WTC11 (cell line): ENCODE data around the gene PTPA. TPM values are rescaled to one million over a fixed set of nuclear protein-coding genes. Genes with fewer than 3 reads are reported as not detected.

Source experiments
- ATAC-seq: fragments of 200-7000 bp; cut with Tn5 transposase; 2 replicates; pipeline ENCODE4 v1.10.0; 2021; ENCODE audit warnings: mild to moderate bottlenecking, moderate library complexity
- CTCF ChIA-PET: fragments of 300-600 bp; sonication (Branson Sonifier 250); formaldehyde crosslinking; loops from one replicate; lab custom pipeline; 2021; ENCODE audit warnings: antibody characterized with exemption; lab: Charles Lee
- POLR2A ChIA-PET: fragments of 350-600 bp; sonication (Branson Sonifier 250); formaldehyde crosslinking; loops from one replicate; lab custom pipeline; 2021; ENCODE audit warnings: antibody characterized with exemption; lab: Charles Lee
- DNase-seq: peaks from one replicate; pipeline ENCODE4 v3.0.0; 2021; ENCODE audit warnings: low spot score
- H3K27ac Mint-ChIP-seq: 2 replicates; pipeline ENCODE4 v1.8.0; 2021; ENCODE audit warnings: mixed read lengths
- H3K27me3 Mint-ChIP-seq: 2 replicates; pipeline ENCODE4 v1.8.0; 2021; ENCODE audit warnings: low read depth, mild to moderate bottlenecking, moderate library complexity, mixed read lengths
- H3K36me3 Mint-ChIP-seq: 2 replicates; pipeline ENCODE4 v1.8.0; 2021; ENCODE audit warnings: mixed read lengths
- H3K4me1 Mint-ChIP-seq: 2 replicates; pipeline ENCODE4 v1.8.0; 2022; ENCODE audit warnings: mixed read lengths
- H3K4me3 Mint-ChIP-seq: 2 replicates; pipeline ENCODE4 v1.8.0; 2021; ENCODE audit warnings: mild to moderate bottlenecking, moderate library complexity, mixed read lengths
- H3K9me3 Mint-ChIP-seq: 2 replicates; pipeline ENCODE4 v1.8.0; 2021; ENCODE audit warnings: mixed read lengths
- CDX4 ChIP-seq: fragments of 250-450 bp; sonication (Bioruptor Pico); IDR thresholded peaks from 2 replicates; pipeline ENCODE4 v1.9.0; 2021; ENCODE audit warnings: moderate library complexity, mild to moderate bottlenecking, inconsistent platforms, borderline replicate concordance
- E2F1 ChIP-seq: sonication (generic); formaldehyde crosslinking; IDR thresholded peaks from 2 replicates; pipeline ENCODE4 v1.8.0; 2022; ENCODE audit warnings: mild to moderate bottlenecking, missing genetic modification reagents
- ESRRA ChIP-seq: sonication (generic); formaldehyde crosslinking; IDR thresholded peaks from 2 replicates; pipeline ENCODE4 v1.8.1; 2022; ENCODE audit warnings: mild to moderate bottlenecking, missing genetic modification reagents, borderline replicate concordance
- FOXJ3 ChIP-seq: sonication (generic); formaldehyde crosslinking; IDR thresholded peaks from 2 replicates; pipeline ENCODE4 v1.9.0; 2021; ENCODE audit warnings: missing genetic modification reagents, mild to moderate bottlenecking, borderline replicate concordance
- FOXP1 ChIP-seq: sonication (generic); formaldehyde crosslinking; IDR thresholded peaks from 2 replicates; pipeline ENCODE4 v1.8.0; 2022; ENCODE audit warnings: missing genetic modification reagents, mild to moderate bottlenecking, moderate library complexity, borderline replicate concordance
- GABPB1 ChIP-seq: sonication (generic); formaldehyde crosslinking; IDR thresholded peaks from 2 replicates; pipeline ENCODE4 v1.8.1; 2023; ENCODE audit warnings: mild to moderate bottlenecking, missing genetic modification reagents
- GRHL2 ChIP-seq: fragments of 250-450 bp; sonication (Bioruptor Pico); IDR thresholded peaks from 2 replicates; pipeline ENCODE4 v1.8.0; 2022; ENCODE audit warnings: mild to moderate bottlenecking, moderate library complexity; ENCODE audit not compliant: insufficient replicate concordance, severe bottlenecking
- GTF2I ChIP-seq: fragments of 250-450 bp; sonication (Bioruptor Pico); conservative IDR thresholded peaks from 2 replicates; pipeline ENCODE4 v1.4.0; 2021; ENCODE audit warnings: mild to moderate bottlenecking
- MYBL2 ChIP-seq: sonication (generic); formaldehyde crosslinking; IDR thresholded peaks from 2 replicates; pipeline ENCODE4 v1.8.1; 2023; ENCODE audit warnings: mild to moderate bottlenecking, moderate library complexity, missing genetic modification reagents
- NFE2L1 ChIP-seq: sonication (generic); formaldehyde crosslinking; IDR thresholded peaks from 2 replicates; pipeline ENCODE4 v1.8.1; 2023; ENCODE audit warnings: missing genetic modification reagents
- STAT6 ChIP-seq: sonication (generic); formaldehyde crosslinking; conservative IDR thresholded peaks from 2 replicates; pipeline ENCODE4 v1.8.1; 2023; ENCODE audit warnings: mild to moderate bottlenecking, low read depth, missing genetic modification reagents, moderate library complexity
- ZMAT4 ChIP-seq: fragments of 250-450 bp; sonication (Bioruptor Pico); IDR thresholded peaks from 2 replicates; pipeline ENCODE4 v1.9.0; 2021; ENCODE audit warnings: mild to moderate bottlenecking
- ZNF121 ChIP-seq: sonication (generic); formaldehyde crosslinking; IDR thresholded peaks from 2 replicates; pipeline ENCODE4 v1.8.0; 2023; ENCODE audit warnings: missing genetic modification reagents
- total RNA-seq: library from RNA; stranded (reverse); gene quantifications from 3 replicates; pipeline ENCODE4 v1.2.3, GENCODE V29; 2021
- TF ChIP-seq, protein P1 (sequence below): fragments of 200-600 bp; IDR thresholded peaks from 2 replicates; pipeline ENCODE4 v1.8.0; 2022; ENCODE audit warnings: antibody characterized with exemption
- TF ChIP-seq, protein P2 (sequence below): sonication (generic); formaldehyde crosslinking; IDR thresholded peaks from 2 replicates; pipeline ENCODE4 v1.8.1; 2023; ENCODE audit warnings: mild to moderate bottlenecking, missing genetic modification reagents, borderline replicate concordance
- TF ChIP-seq, protein P3 (sequence below): sonication (generic); formaldehyde crosslinking; IDR thresholded peaks from 2 replicates; pipeline ENCODE4 v1.8.0; 2023; ENCODE audit warnings: missing genetic modification reagents

The PTPA gene
- total RNA-seq, 1 experiment from 2014 or later = 186 TPM

- ChIA-PET POLR2A (no interaction called here), CTCF (interaction anchor here (1.1 to 1.9 kb wide), 4 partner anchors 8 to 61 kb away, joined by 5 to 28 read pairs (median 8); partner anchors contain the start of gene SH3GLB2)
- DNase-seq = no peak
- Mint-ChIP-seq H3K9me3 (no peaks in the 10 kb centered on the region), H3K4me1 (peaks cover 8% of the 10 kb centered on the region), H3K27ac (0 out of 2 replicates have a peak overlapping the region, but pooled peaks have one; percentile 84), H3K36me3 (no peaks in the 10 kb centered on the region), H3K27me3 (no peaks in the 10 kb centered on the region)
- TF ChIP-seq, protein P1, sequence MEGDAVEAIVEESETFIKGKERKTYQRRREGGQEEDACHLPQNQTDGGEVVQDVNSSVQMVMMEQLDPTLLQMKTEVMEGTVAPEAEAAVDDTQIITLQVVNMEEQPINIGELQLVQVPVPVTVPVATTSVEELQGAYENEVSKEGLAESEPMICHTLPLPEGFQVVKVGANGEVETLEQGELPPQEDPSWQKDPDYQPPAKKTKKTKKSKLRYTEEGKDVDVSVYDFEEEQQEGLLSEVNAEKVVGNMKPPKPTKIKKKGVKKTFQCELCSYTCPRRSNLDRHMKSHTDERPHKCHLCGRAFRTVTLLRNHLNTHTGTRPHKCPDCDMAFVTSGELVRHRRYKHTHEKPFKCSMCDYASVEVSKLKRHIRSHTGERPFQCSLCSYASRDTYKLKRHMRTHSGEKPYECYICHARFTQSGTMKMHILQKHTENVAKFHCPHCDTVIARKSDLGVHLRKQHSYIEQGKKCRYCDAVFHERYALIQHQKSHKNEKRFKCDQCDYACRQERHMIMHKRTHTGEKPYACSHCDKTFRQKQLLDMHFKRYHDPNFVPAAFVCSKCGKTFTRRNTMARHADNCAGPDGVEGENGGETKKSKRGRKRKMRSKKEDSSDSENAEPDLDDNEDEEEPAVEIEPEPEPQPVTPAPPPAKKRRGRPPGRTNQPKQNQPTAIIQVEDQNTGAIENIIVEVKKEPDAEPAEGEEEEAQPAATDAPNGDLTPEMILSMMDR = no peak
- TF ChIP-seq MYBL2 (CRISPR knock-in tag) (no peak), ZNF121 (0 out of 2 replicates have a peak, but pooled peaks have one; percentile 5), GRHL2 (no peak)
- TF ChIP-seq, protein P2, sequence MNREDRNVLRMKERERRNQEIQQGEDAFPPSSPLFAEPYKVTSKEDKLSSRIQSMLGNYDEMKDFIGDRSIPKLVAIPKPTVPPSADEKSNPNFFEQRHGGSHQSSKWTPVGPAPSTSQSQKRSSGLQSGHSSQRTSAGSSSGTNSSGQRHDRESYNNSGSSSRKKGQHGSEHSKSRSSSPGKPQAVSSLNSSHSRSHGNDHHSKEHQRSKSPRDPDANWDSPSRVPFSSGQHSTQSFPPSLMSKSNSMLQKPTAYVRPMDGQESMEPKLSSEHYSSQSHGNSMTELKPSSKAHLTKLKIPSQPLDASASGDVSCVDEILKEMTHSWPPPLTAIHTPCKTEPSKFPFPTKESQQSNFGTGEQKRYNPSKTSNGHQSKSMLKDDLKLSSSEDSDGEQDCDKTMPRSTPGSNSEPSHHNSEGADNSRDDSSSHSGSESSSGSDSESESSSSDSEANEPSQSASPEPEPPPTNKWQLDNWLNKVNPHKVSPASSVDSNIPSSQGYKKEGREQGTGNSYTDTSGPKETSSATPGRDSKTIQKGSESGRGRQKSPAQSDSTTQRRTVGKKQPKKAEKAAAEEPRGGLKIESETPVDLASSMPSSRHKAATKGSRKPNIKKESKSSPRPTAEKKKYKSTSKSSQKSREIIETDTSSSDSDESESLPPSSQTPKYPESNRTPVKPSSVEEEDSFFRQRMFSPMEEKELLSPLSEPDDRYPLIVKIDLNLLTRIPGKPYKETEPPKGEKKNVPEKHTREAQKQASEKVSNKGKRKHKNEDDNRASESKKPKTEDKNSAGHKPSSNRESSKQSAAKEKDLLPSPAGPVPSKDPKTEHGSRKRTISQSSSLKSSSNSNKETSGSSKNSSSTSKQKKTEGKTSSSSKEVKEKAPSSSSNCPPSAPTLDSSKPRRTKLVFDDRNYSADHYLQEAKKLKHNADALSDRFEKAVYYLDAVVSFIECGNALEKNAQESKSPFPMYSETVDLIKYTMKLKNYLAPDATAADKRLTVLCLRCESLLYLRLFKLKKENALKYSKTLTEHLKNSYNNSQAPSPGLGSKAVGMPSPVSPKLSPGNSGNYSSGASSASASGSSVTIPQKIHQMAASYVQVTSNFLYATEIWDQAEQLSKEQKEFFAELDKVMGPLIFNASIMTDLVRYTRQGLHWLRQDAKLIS = no peak
- TF ChIP-seq, all 79 proteins: peak for 1
- no peak for ATAC-seq
- H3K4me3 Mint-ChIP-seq = peak overlapping the region; percentile 92
Observed at GRCh38 chr9:129079829-129080228, 31.4 kb upstream of the PTPA start.

- TF ChIP-seq, protein P3, sequence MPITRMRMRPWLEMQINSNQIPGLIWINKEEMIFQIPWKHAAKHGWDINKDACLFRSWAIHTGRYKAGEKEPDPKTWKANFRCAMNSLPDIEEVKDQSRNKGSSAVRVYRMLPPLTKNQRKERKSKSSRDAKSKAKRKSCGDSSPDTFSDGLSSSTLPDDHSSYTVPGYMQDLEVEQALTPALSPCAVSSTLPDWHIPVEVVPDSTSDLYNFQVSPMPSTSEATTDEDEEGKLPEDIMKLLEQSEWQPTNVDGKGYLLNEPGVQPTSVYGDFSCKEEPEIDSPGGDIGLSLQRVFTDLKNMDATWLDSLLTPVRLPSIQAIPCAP (CRISPR knock-in tag) = no peak
- peak; percentile 88; the same call in 1 of the 2 replicates for TF ChIP-seq GTF2I (CRISPR knock-in tag)
- Mint-ChIP-seq H3K9me3 (no peaks in the 10 kb centered on the region), H3K27ac (peak overlapping the region; percentile 84), H3K4me1 (peaks cover 8% of the 10 kb centered on the region), H3K4me3 (peak overlapping the region; percentile 92), H3K27me3 (no peaks in the 10 kb centered on the region), H3K36me3 (no peaks in the 10 kb centered on the region; the same call in 1 of the 2 replicates)
- ChIA-PET CTCF (interaction anchor here (0.5 to 1.9 kb wide), 10 partner anchors 9 to 537 kb away, joined by 3 to 28 read pairs (median 5); partner anchors contain the start of genes ENDOG and SH3GLB2), POLR2A (interaction anchor here (0.5 to 1.3 kb wide), 6 partner anchors 9 to 491 kb away, joined by 3 to 5 read pairs (median 4); no protein-coding TSS in a partner anchor)
- ATAC-seq (peak; percentile 2), DNase-seq (no peak)
Observed at GRCh38 chr9:129080298-129080600, 31.0 kb upstream of the PTPA start.

DNA sequence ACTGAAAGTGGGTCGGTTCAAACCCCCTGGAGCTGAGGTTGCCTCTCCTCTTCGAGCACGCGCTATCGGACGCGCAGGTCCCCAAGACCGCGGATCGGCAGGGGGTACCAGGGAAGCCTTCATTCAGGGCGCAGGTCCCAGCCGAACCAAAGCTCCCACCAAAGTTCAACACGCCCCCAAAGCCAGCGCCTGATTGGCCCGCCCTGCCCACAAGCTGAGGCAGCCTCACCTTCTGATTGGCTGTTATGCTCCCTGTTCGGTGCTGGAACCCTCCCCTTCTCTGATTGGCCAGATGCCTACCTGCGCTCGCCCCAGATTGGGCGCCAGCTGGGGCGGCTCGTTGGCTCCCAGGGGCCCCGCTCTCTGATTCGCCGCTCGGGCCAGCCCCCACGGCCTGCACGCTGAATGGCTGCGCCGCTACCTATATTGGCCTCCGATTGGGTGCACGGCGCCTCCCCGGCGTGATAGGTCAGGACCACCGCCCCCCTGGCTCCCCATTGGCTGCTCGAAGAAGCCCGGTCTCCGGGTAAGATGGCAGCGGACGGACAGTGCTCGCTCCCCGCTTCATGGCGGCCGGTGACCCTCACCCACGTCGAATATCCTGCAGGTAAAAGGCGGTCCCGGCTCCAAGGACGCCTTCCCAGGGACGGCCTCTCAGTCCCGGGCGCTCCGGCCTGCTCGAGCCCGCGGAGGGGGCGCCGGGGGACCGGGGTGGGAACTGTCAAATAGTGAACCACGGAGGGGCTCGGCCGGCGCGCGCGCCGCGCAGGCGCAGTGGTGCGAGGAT is 30.4 kb upstream of the PTPA start, which contains the start of gene DOLPP1:
TSS of gene DOLPP1 (plus strand) at position 511 of the 787 bp plus-strand sequence. CDS start at position 532, 21 bp downstream.
- H3K4me1 Mint-ChIP-seq = peaks cover 8% of the 10 kb centered on the region
- ATAC-seq (peak; percentile 95), DNase-seq (peak; percentile 99)
- peak within 1 kb of the TSS; percentile 92 for H3K4me3 Mint-ChIP-seq
- no peaks in the 10 kb centered on the region for H3K9me3 Mint-ChIP-seq
- H3K27me3 Mint-ChIP-seq = no peaks in the 10 kb centered on the region
- ChIA-PET POLR2A (interaction anchor here (0.5 to 1.3 kb wide), 7 partner anchors 9 to 492 kb away, joined by 3 to 5 read pairs (median 3); partner anchors contain the start of gene ENDOG), CTCF (interaction anchor here (0.5 to 1.9 kb wide), 14 partner anchors 9 to 543 kb away, joined by 3 to 28 read pairs (median 3); partner anchors contain the start of genes ENDOG and SH3GLB2)
- H3K27ac Mint-ChIP-seq = peak within 1 kb of the TSS; percentile 84
- peaks cover 3% of the 10 kb centered on the region; the same call in 1 of the 2 replicates for H3K36me3 Mint-ChIP-seq
- no peak for TF ChIP-seq ZMAT4 (CRISPR knock-in tag)
- TF ChIP-seq FOXJ3 (CRISPR knock-in tag) = no peak
- no peak for TF ChIP-seq NFE2L1 (CRISPR knock-in tag)
- TF ChIP-seq CDX4 = no peak
- TF ChIP-seq STAT6 (CRISPR knock-in tag) = no peak
- TF ChIP-seq ESRRA (CRISPR knock-in tag) = no peak
- TF ChIP-seq GABPB1 (CRISPR knock-in tag) = 0 out of 2 replicates have a peak, but pooled peaks have one; percentile 9
- TF ChIP-seq E2F1 = no peak
- no peak for TF ChIP-seq FOXP1 (CRISPR knock-in tag)
